Measurements from ENCODE around the gene TEX54. TPM values are rescaled to one million over a fixed set of nuclear protein-coding genes. Genes with fewer than 3 reads are reported as not detected.

TEX54 gene
- total RNA-seq: not detected

GRCh38 chr11:62832336-62833234, at the start of gene TEX54:
TSS of gene TEX54 (minus strand) at chr11:62832841.
- Histone ChIP-seq H3K9me3 (no peaks in the 10 kb centered on the region), H3K27me3 (no peaks in the 10 kb centered on the region), H3K36me3 (peaks cover 0 to 7% (median 3%) of the 10 kb centered on the region in 4 donors), H3K4me1 (peaks cover 17 to 38% (median 19%) of the 10 kb centered on the region in 4 donors), H3K4me3 (peak within 1 kb of the TSS; percentile 78 to 94 (median 85)), H3K27ac (peak within 1 kb of the TSS; percentile 95 to 98 (median 96))
- TF ChIP-seq POLR2A (IDR thresholded peaks at IDR 0.05) (no peak), POLR2AphosphoS5 (IDR thresholded peaks at IDR 0.05) (no peak), CTCF (IDR thresholded peaks at IDR 0.05) (no peak), EP300 (IDR thresholded peaks at IDR 0.05; ENCODE audit: low read depth) (no peak)
- DNase-seq: peak; percentile 43
- in situ Hi-C loops (cut with MboI; ENCODE audit: low pct_ligation_motif_present in 1 of 4, low pct_unique_long_range_greater_than_20kb in 1 of 4, low sequenced_read_pairs in 3 of 4) (no loop called here), intact Hi-C loops (cut with DNase I; ENCODE audit: low total_unique reads) (no loop called here)
- WGBS, 2 donors (ENCODE audit: low coverage in 1 of 2): 8% methylated on average over 40 of the region's 40 CpGs; no CpG with 5 or more reads in 1 of the 2 donors

- TF ChIP-seq POLR2A (IDR thresholded peaks at IDR 0.05) (no peak), POLR2AphosphoS5 (IDR thresholded peaks at IDR 0.05) (no peak), CTCF (IDR thresholded peaks at IDR 0.05) (no peak), EP300 (IDR thresholded peaks at IDR 0.05; ENCODE audit: low read depth) (no peak)
- no peak for DNase-seq
- Histone ChIP-seq H3K36me3 (peaks cover 0 to 45% (median 20%) of the 10 kb centered on the region in 4 donors), H3K4me3 (peak overlapping the region; percentile 64 to 96 (median 78)), H3K9me3 (no peaks in the 10 kb centered on the region), H3K27me3 (no peaks in the 10 kb centered on the region), H3K4me1 (peaks cover 33 to 59% (median 39%) of the 10 kb centered on the region in 4 donors), H3K27ac (peak overlapping the region; percentile 96 to 100 (median 98))
- intact Hi-C loops (cut with DNase I; ENCODE audit: low total_unique reads) (loop anchor here (5.0 kb wide), 1 partner anchor 1810 kb away; no protein-coding TSS in a partner anchor), in situ Hi-C loops (cut with MboI; ENCODE audit: low pct_ligation_motif_present in 1 of 4, low pct_unique_long_range_greater_than_20kb in 1 of 4, low sequenced_read_pairs in 3 of 4) (loop anchor here in 1 of 4 donors (25.0 kb wide), 1 partner anchor 495 kb away; no protein-coding TSS in a partner anchor)
- WGBS, 2 donors (ENCODE audit: low coverage in 1 of 2): 0 to 31% methylated on average over 1 to 6 of the region's 6 CpGs
Measured at GRCh38 chr11:62882431-62882749, 49.7 kb upstream of the TEX54 start.

GRCh38 chr11:62881579-62882430, 49.2 kb upstream of the TEX54 start:
- in situ Hi-C loops (cut with MboI; ENCODE audit: low pct_ligation_motif_present in 1 of 4, low pct_unique_long_range_greater_than_20kb in 1 of 4, low sequenced_read_pairs in 3 of 4): loop anchor here in 1 of 4 donors (25.0 kb wide), 1 partner anchor 495 kb away; no protein-coding TSS in a partner anchor
- peak overlapping the region; percentile 64 to 96 (median 78) for H3K4me3 ChIP-seq

More at GRCh38 chr11:62881579-62882430, 49.2 kb upstream of the TEX54 start:
- H3K9me3 ChIP-seq: no peaks in the 10 kb centered on the region
- intact Hi-C loops (cut with DNase I; ENCODE audit: low total_unique reads): loop anchor here (5.0 kb wide), 1 partner anchor 1810 kb away; no protein-coding TSS in a partner anchor
- peaks cover 33 to 59% (median 39%) of the 10 kb centered on the region in 4 donors for H3K4me1 ChIP-seq
- TF ChIP-seq CTCF (IDR thresholded peaks at IDR 0.05): no peak
- TF ChIP-seq POLR2AphosphoS5 (IDR thresholded peaks at IDR 0.05): peak; percentile 22 to 68 (median 67)
- no peak for TF ChIP-seq POLR2A (IDR thresholded peaks at IDR 0.05)
- peak; percentile 82 for TF ChIP-seq EP300 (IDR thresholded peaks at IDR 0.05; ENCODE audit: low read depth)
- peak; percentile 94 for DNase-seq
- H3K27ac ChIP-seq: peak overlapping the region; percentile 96 to 100 (median 98)
- WGBS, 2 donors (ENCODE audit: low coverage in 1 of 2): 4 to 10% methylated on average over 5 to 21 of the region's 21 CpGs
- no peaks in the 10 kb centered on the region for H3K27me3 ChIP-seq
- H3K36me3 ChIP-seq: peaks cover 0 to 39% (median 17%) of the 10 kb centered on the region in 4 donors
